H9 (cell line): ENCODE results near the gene LYAR. TPM values are rescaled to one million over a fixed set of nuclear protein-coding genes. Genes with fewer than 3 reads are reported as not detected.

Source experiments
- DNase-seq: peaks from one replicate; pipeline ENCODE4 v3.0.0-alpha.2; 2017
- H2AFZ ChIP-seq: one replicate; pipeline ENCODE4 v1.6.1; 2013; ENCODE audit warnings: mild to moderate bottlenecking, low read length, control low read depth, moderate library complexity
- H2AK5ac ChIP-seq: 2 replicates; pipeline ENCODE4 v1.6.1; 2013; ENCODE audit warnings: low read length, control low read depth, mixed read lengths; ENCODE audit not compliant: insufficient read length
- H2BK120ac ChIP-seq: one replicate; pipeline ENCODE4 v1.6.1; 2013; ENCODE audit warnings: low read depth, mild to moderate bottlenecking, low read length, control low read depth, inconsistent platforms; ENCODE audit not compliant: poor library complexity, severe bottlenecking
- H2BK12ac ChIP-seq: 2 replicates; pipeline ENCODE4 v1.6.1; 2013; ENCODE audit warnings: low read length, control low read depth, mixed read lengths, low read depth; ENCODE audit not compliant: insufficient read length
- H2BK15ac ChIP-seq: 2 replicates; pipeline ENCODE4 v1.6.1; 2013; ENCODE audit warnings: low read depth, low read length, control low read depth
- H2BK20ac ChIP-seq: one replicate; pipeline ENCODE4 v1.6.1; 2013; ENCODE audit warnings: low read depth, mild to moderate bottlenecking, low read length, control low read depth, inconsistent platforms; ENCODE audit not compliant: poor library complexity, severe bottlenecking
- H2BK5ac ChIP-seq: 2 replicates; pipeline ENCODE4 v1.6.1; 2013; ENCODE audit warnings: low read length, control low read depth, mixed read lengths; ENCODE audit not compliant: insufficient read length
- H3K14ac ChIP-seq: 2 replicates; pipeline ENCODE4 v1.6.1; 2013; ENCODE audit warnings: low read length, control low read depth; ENCODE audit not compliant: insufficient read depth
- H3K18ac ChIP-seq: 2 replicates; pipeline ENCODE4 v1.6.1; 2013; ENCODE audit warnings: low read depth, mild to moderate bottlenecking, mixed read lengths, low read length, control low read depth; ENCODE audit not compliant: insufficient read length
- H3K23ac ChIP-seq: 2 replicates; pipeline ENCODE4 v1.6.1; 2013; ENCODE audit warnings: low read length, control low read depth, mixed read lengths, low read depth; ENCODE audit not compliant: insufficient read length
- H3K23me2 ChIP-seq: 2 replicates; pipeline ENCODE4 v1.6.1; 2013; ENCODE audit warnings: low read depth, mild to moderate bottlenecking, mixed read lengths, low read length, control low read depth; ENCODE audit not compliant: insufficient read length, poor library complexity, severe bottlenecking
- H3K27ac ChIP-seq: 2 replicates; pipeline ENCODE4 v1.5.1; 2013; ENCODE audit warnings: low read length, control low read depth, mixed read lengths, low read depth; ENCODE audit not compliant: insufficient read length
- H3K27me3 ChIP-seq: 2 replicates; pipeline ENCODE4 v1.6.1; 2013; ENCODE audit warnings: low read length, control low read depth, inconsistent platforms; ENCODE audit not compliant: insufficient read depth
- H3K4ac ChIP-seq: 2 replicates; pipeline ENCODE4 v1.6.1; 2013; ENCODE audit warnings: low read depth, mild to moderate bottlenecking, control low read depth, inconsistent platforms, low read length, moderate library complexity
- H3K4me1 ChIP-seq: 2 replicates; pipeline ENCODE4 v1.6.1; 2013; ENCODE audit warnings: low read length, control low read depth, inconsistent platforms; ENCODE audit not compliant: insufficient read depth
- H3K4me2 ChIP-seq: 2 replicates; pipeline ENCODE4 v1.6.1; 2013; ENCODE audit warnings: low read length, control low read depth, mixed read lengths; ENCODE audit not compliant: insufficient read length, insufficient read depth
- H3K56ac ChIP-seq: 2 replicates; pipeline ENCODE4 v1.6.1; 2013; ENCODE audit warnings: low read depth, mild to moderate bottlenecking, mixed read lengths, low read length, control low read depth; ENCODE audit not compliant: insufficient read length
- H3K79me1 ChIP-seq: 2 replicates; pipeline ENCODE4 v1.6.1; 2013; ENCODE audit warnings: low read depth, mild to moderate bottlenecking, moderate library complexity, low read length, control low read depth, inconsistent platforms; ENCODE audit not compliant: insufficient read depth, poor library complexity, severe bottlenecking
- H3K79me2 ChIP-seq: 2 replicates; pipeline ENCODE4 v1.6.1; 2013; ENCODE audit warnings: low read length, control low read depth, inconsistent platforms; ENCODE audit not compliant: insufficient read depth
- H3K9ac ChIP-seq: 2 replicates; pipeline ENCODE4 v1.6.1; 2013; ENCODE audit warnings: low read length, control low read depth, mixed read lengths; ENCODE audit not compliant: insufficient read length; ENCODE audit errors: extremely low read depth
- H3K9me3 ChIP-seq: one replicate; pipeline ENCODE4 v1.6.1; 2013; ENCODE audit warnings: low read depth, low read length, inconsistent platforms; ENCODE audit not compliant: control insufficient read depth
- H3T11ph ChIP-seq: one replicate; pipeline ENCODE4 v1.6.1; 2013; ENCODE audit warnings: mild to moderate bottlenecking, low read length, control low read depth, inconsistent platforms
- H4K20me1 ChIP-seq: one replicate; pipeline ENCODE4 v1.6.1; 2013; ENCODE audit not compliant: control insufficient read depth, insufficient read length, insufficient read depth
- H4K5ac ChIP-seq: 2 replicates; pipeline ENCODE4 v1.6.1; 2013; ENCODE audit warnings: low read depth, mild to moderate bottlenecking, mixed read lengths, low read length, control low read depth; ENCODE audit not compliant: insufficient read length
- H4K8ac ChIP-seq: replicated peaks from 2 replicates; pipeline ENCODE4 v1.6.1; 2013; ENCODE audit warnings: low read length, control low read depth, mixed read lengths, low read depth; ENCODE audit not compliant: insufficient read length
- H4K91ac ChIP-seq: 2 replicates; pipeline ENCODE4 v1.6.1; 2013; ENCODE audit warnings: low read depth, mild to moderate bottlenecking, moderate library complexity, mixed read lengths, low read length, control low read depth; ENCODE audit not compliant: insufficient read length
- H3K27ac Mint-ChIP-seq, 3 experiments: 2 replicates in 2 of 3; 3 replicates in 1 of 3; pipeline ENCODE4 v1.8.0; 2020 to 2021; ENCODE audit warnings: mixed read lengths in 3 of 3, mild to moderate bottlenecking in 1 of 3, moderate library complexity in 1 of 3
- H3K27me3 Mint-ChIP-seq: 2 replicates; pipeline ENCODE4 v1.8.0; 2021; ENCODE audit warnings: low read depth, mild to moderate bottlenecking, moderate library complexity, mixed read lengths
- H3K36me3 Mint-ChIP-seq, 3 experiments: 2 replicates in 2 of 3; 3 replicates in 1 of 3; pipeline ENCODE4 v1.8.0; 2020 to 2021; ENCODE audit warnings: low read depth in 3 of 3, mixed read lengths in 3 of 3; ENCODE audit not compliant: insufficient read depth in 1 of 3
- H3K4me1 Mint-ChIP-seq, 2 experiments: 2 replicates each; pipeline ENCODE4 v1.8.0; 2020; ENCODE audit warnings: mixed read lengths in 2 of 2
- H3K4me3 Mint-ChIP-seq, 2 experiments: 2 replicates in 1 of 2; 3 replicates in 1 of 2; pipeline ENCODE4 v1.8.0; 2020 to 2021; ENCODE audit warnings: mild to moderate bottlenecking in 2 of 2, mixed read lengths in 2 of 2, moderate library complexity in 1 of 2
- H3K9me3 Mint-ChIP-seq, 2 experiments: 2 replicates in 1 of 2; 3 replicates in 1 of 2; pipeline ENCODE4 v1.8.0; 2020; ENCODE audit warnings: mild to moderate bottlenecking in 2 of 2, mixed read lengths in 2 of 2, moderate library complexity in 1 of 2
- WGBS: extraction: QIAGEN DNeasy Blood & Tissue Kit; methylation state at CpG from one replicate; pipeline ENCODE4 v1.1.7; 2013; ENCODE audit warnings: missing lambda C conversion rate, low lambda C conversion rate, mixed read lengths; ENCODE audit not compliant: insufficient read length; ENCODE audit errors: extremely low coverage; 5-methylcytosine and 5-hydroxymethylcytosine counted together
- total RNA-seq: library from RNA; stranded (reverse); gene quantifications from 2 replicates; pipeline ENCODE4 v1.2.1, GENCODE V29; 2021
- TF ChIP-seq, protein P1 (sequence below): fragments of 200-600 bp; sonication (generic); conservative IDR thresholded peaks from 3 replicates; pipeline ENCODE4 v1.8.0; 2021; ENCODE audit warnings: antibody characterized with exemption, mild to moderate bottlenecking

Gene LYAR
- total RNA-seq, 1 experiment from 2014 or later = 50.9 TPM

DNA sequence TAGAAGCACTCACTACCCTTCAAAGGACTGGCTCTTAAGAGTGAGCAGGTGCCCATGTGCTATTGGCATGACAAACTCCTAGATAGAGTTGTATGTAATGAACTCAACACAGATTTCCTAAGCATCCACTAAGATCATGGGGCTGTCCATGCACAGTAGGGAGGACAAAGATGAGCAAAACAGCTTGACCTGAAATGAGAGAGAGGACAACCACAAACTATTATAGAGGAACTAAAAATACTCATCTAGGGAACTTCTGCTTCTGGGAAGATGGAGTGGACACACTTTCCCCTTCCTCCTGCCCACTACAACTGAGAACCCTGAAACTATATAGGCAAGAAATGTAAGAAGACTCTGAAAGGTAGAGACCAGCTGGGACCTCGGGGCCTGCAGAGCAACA lies 21.2 kb downstream of the LYAR start:
- Histone ChIP-seq H3K23me2 (no peaks in the 10 kb centered on the region), H2BK12ac (no peak overlapping the region), H3K18ac (no peak overlapping the region), H4K5ac (no peak overlapping the region), H2BK15ac (no peak overlapping the region), H4K20me1 (no peaks in the 10 kb centered on the region), H3K79me1 (no peaks in the 10 kb centered on the region), H3K79me2 (no peaks in the 10 kb centered on the region), H3K23ac (no peak overlapping the region), H2BK120ac (no peak overlapping the region), H3K56ac (no peak overlapping the region), H3K27ac (no peak overlapping the region), H3K4me2 (no peak overlapping the region), H2BK5ac (no peak overlapping the region), H3K9ac (no peak overlapping the region), H3K14ac (no peak overlapping the region), H2BK20ac (no peak overlapping the region), H3K4me1 (no peaks in the 10 kb centered on the region), H3K27me3 (no peaks in the 10 kb centered on the region), H2AFZ (no peak overlapping the region), H3T11ph (no peak overlapping the region), H3K4ac (no peak overlapping the region), H4K91ac (no peak overlapping the region), H4K8ac (no peak overlapping the region), H3K9me3 (no peaks in the 10 kb centered on the region), H2AK5ac (no peak overlapping the region)
- no CpG with 5 or more reads among the region's 1 CpG for WGBS
- TF ChIP-seq, protein P1, sequence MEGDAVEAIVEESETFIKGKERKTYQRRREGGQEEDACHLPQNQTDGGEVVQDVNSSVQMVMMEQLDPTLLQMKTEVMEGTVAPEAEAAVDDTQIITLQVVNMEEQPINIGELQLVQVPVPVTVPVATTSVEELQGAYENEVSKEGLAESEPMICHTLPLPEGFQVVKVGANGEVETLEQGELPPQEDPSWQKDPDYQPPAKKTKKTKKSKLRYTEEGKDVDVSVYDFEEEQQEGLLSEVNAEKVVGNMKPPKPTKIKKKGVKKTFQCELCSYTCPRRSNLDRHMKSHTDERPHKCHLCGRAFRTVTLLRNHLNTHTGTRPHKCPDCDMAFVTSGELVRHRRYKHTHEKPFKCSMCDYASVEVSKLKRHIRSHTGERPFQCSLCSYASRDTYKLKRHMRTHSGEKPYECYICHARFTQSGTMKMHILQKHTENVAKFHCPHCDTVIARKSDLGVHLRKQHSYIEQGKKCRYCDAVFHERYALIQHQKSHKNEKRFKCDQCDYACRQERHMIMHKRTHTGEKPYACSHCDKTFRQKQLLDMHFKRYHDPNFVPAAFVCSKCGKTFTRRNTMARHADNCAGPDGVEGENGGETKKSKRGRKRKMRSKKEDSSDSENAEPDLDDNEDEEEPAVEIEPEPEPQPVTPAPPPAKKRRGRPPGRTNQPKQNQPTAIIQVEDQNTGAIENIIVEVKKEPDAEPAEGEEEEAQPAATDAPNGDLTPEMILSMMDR = no peak
- no peaks in the 10 kb centered on the region for H3K4me1 Mint-ChIP-seq
- H3K4me3 Mint-ChIP-seq = no peak overlapping the region
- peaks cover 0 to 2% of the 10 kb centered on the region in 2 experiments; a peak in 1 of 5 replicates for H3K9me3 Mint-ChIP-seq
- peaks cover 2% of the 10 kb centered on the region; the same call in 1 of the 2 replicates for H3K27me3 Mint-ChIP-seq
- peaks cover 20 to 73% (median 38%) of the 10 kb centered on the region in 3 experiments; a peak in 6 of 7 replicates for H3K36me3 Mint-ChIP-seq
- H3K27ac Mint-ChIP-seq = no peak overlapping the region
- no peak for DNase-seq
